ENCODE measurements around the gene GNL3L.
"Not testable (repeated sequence)": the region's sequence is repeated elsewhere in the genome, so short reads cannot be mapped to it uniquely, and the experiment has no call there.

GNL3L gene

DNA sequence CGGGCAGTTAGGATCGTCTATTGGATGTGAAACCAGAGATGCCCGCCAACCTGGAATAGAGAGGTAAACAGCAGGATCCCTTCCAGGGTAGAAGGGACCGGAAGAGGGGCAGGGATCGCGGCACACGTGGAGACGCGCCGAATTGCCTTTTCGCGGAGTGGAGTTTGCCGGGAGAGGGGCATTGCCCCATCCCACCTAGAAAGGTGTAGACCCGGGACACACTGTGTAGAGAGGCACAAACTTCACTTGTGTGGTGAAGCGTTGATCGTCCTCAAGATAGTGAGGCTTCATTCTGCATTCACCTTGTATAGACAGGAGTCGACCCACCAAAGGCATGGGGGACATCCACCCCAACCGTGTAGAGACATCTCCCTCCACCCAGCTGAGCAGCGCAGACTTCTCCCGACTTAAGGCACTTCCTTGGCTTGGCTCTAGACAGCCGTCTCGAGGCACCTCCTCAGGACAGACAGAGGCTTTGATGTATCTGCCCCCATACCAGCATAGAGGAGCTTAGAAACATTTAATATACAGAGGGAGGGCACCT is 410 bp downstream of the GNL3L start:
- Histone ChIP-seq H3K9ac (ENCODE audit: low read depth, low read length) (peak overlapping the region; percentile 85), H3K9me3 (ENCODE audit: control insufficient read depth, insufficient read depth, low read length) (no peaks in the 10 kb centered on the region; the same call in 1 of the 2 replicates), H3K36me3 (ENCODE audit: insufficient read depth, low read length) (peaks cover 7% of the 10 kb centered on the region; the same call in 1 of the 2 replicates), H3K4me1 (ENCODE audit: insufficient read depth, low read length) (peaks cover 5% of the 10 kb centered on the region; the same call in 1 of the 2 replicates)

DNA sequence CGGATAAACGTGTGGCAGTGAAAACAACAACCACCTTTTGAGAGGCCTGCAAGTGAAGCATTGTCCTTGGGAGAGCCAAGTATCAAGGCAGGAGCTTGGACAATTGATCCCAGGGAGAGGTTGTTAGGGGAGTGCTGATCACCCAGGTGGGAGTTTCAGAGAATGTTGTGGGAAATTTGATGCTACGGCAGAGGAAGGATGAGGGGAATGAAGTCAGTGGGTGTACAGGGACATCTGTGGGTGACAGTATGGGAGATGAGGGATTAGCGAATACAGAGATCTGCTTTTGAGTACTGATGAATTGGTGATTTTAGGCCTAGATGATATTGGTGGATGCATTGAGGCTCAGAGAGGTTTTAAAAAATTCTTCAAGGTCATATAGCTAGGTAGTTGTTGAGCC is 4.3 kb downstream of the GNL3L start:
- no peaks in the 10 kb centered on the region for H3K4me1 ChIP-seq (ENCODE audit: insufficient read depth, low read length)
- no peak overlapping the region for H3K9ac ChIP-seq (ENCODE audit: low read depth, low read length)
- peaks cover 7% of the 10 kb centered on the region; the same call in 1 of the 2 replicates for H3K36me3 ChIP-seq (ENCODE audit: insufficient read depth, low read length)
- no peaks in the 10 kb centered on the region for H3K9me3 ChIP-seq (ENCODE audit: control insufficient read depth, insufficient read depth, low read length)

DNA sequence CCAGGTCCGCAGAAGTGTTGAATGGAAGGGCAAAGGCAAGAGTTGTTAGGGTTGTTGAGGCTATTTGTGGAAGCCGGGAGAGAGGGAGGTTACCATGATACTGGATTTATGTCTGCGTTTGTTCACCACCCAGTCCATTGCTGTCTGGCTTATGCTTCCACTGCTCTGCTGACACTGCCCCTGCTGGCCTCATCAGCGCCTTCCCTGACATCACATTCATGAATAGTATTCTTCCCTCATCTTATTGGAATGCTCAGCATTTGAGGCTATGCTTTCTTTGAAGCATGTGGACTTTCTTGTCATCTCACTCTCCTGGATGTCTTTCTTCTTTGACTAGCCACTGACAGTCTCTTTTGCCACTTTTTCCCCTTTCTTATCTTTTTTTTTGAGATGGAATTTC is 10.3 kb downstream of the GNL3L start:
- Histone ChIP-seq H3K9ac (ENCODE audit: low read depth, low read length) (no peak overlapping the region), H3K36me3 (ENCODE audit: insufficient read depth, low read length) (peaks cover 12% of the 10 kb centered on the region), H3K4me1 (ENCODE audit: insufficient read depth, low read length) (peaks cover 4% of the 10 kb centered on the region), H3K9me3 (ENCODE audit: control insufficient read depth, insufficient read depth, low read length) (no peaks in the 10 kb centered on the region)

DNA sequence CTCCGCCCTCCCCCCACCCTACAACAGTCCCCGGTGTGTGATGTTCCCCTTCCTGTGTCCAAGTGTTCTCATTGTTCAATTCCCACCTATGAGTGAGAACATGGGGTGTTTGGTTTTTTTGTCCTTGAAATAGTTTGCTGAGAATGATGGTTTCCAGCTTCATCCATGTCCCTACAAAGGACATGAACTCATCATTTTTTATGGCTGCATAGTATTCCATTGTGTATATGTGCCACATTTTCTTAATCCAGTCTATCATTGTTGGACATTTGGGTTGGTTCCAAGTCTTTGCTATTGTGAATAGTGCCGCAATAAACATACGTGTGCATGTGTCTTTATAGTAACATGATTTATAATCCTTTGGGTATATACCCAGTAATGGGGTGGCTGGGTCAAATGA is 12.2 kb downstream of the GNL3L start:
- H3K4me1 ChIP-seq (ENCODE audit: insufficient read depth, low read length); H3K9me3 ChIP-seq (ENCODE audit: control insufficient read depth, insufficient read depth, low read length); H3K9ac ChIP-seq (ENCODE audit: low read depth, low read length): not testable (repeated sequence)
- H3K36me3 ChIP-seq (ENCODE audit: insufficient read depth, low read length), result peaks cover 12% of the 10 kb centered on the region

DNA sequence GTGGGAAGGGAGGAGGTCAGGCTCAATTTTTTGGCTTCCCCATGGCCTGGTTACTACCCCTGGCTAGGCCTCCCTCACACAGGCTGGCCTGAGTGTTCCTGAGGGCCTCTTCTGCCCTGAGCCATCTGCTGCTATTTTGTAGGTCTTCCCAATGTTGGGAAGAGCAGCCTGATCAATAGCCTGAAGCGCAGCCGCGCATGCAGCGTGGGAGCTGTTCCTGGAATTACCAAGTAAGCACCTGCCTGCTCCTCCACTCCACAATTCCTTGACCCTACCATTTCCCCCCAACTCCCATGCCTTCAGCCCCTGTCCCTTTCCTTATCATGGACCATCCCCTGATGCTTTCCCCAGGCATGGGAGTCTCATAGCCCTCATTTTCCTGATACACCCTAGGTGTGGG is 20.8 kb downstream of the GNL3L start:
- H3K4me1 ChIP-seq (ENCODE audit: insufficient read depth, low read length), result no peaks in the 10 kb centered on the region
- no peak overlapping the region for H3K9ac ChIP-seq (ENCODE audit: low read depth, low read length)
- peaks cover 23% of the 10 kb centered on the region for H3K36me3 ChIP-seq (ENCODE audit: insufficient read depth, low read length)
- no peaks in the 10 kb centered on the region for H3K9me3 ChIP-seq (ENCODE audit: control insufficient read depth, insufficient read depth, low read length)

DNA sequence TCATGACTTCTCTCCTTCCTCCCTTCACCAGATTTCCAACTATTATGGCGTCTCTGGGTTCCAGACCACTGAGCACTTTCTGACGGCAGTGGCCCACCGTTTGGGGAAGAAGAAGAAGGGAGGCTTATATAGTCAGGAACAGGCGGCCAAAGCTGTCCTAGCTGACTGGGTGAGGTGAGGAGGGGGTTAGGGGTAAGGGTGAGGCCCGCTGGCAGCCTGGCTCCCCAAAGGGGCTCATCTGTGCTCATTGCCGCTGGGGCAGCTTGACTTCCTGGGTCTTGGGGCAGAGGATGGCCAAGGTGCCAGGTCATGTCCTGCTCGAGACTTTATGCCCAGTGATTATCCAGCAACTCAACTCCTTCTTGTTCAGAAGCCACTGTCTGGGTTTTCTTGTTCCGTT is 21.8 kb downstream of the GNL3L start:
- H3K9me3 ChIP-seq (ENCODE audit: control insufficient read depth, insufficient read depth, low read length), result no peaks in the 10 kb centered on the region
- peaks cover 28% of the 10 kb centered on the region for H3K36me3 ChIP-seq (ENCODE audit: insufficient read depth, low read length)
- no peaks in the 10 kb centered on the region for H3K4me1 ChIP-seq (ENCODE audit: insufficient read depth, low read length)
- H3K9ac ChIP-seq (ENCODE audit: low read depth, low read length), result no peak overlapping the region

DNA sequence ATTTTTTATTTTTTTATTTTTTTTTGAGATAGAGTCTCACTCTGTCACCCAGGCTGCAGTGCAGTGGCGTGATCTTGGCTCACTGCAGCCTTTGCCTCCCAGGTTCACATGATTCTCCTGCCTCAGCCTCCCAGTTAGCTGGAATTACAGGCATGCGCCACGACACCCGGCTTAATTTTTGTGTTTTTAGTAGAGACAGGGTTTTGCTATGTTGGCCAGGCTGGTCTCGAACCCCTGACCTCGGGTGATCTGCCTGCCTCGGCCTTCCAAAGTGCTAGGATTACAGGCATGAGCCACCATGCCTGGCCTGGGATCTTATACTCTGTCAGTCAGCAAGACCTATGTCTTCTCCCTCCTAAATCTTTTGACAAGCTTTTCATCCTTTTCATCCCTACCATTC is 25.0 kb downstream of the GNL3L start:
- not testable (repeated sequence) for H3K9ac ChIP-seq (ENCODE audit: low read depth, low read length); H3K4me1 ChIP-seq (ENCODE audit: insufficient read depth, low read length); H3K9me3 ChIP-seq (ENCODE audit: control insufficient read depth, insufficient read depth, low read length)
- peaks cover 17% of the 10 kb centered on the region for H3K36me3 ChIP-seq (ENCODE audit: insufficient read depth, low read length)

DNA sequence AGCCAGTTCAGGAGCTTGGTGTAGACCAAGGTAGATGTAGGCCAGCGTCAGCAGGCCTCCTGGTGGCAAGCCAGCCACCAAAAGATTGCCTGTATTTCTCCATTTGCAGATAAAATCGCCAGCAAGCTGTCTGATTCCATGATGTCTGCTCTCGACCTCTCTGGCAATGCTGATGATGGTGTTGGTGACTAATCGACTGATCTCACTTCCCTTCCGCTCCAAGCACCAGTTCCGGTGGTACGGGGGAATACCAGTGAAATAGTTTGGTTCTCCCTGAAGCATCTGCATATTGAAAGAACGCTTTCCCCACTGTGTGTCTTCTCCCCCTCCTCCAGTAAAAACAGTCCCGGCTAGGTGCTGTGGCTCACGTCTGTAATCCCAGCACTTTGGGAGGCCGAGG is 30.4 kb downstream of the GNL3L start:
- Histone ChIP-seq H3K36me3 (ENCODE audit: insufficient read depth, low read length) (peaks cover 19% of the 10 kb centered on the region), H3K4me1 (ENCODE audit: insufficient read depth, low read length) (no peaks in the 10 kb centered on the region), H3K9ac (ENCODE audit: low read depth, low read length) (no peak overlapping the region), H3K9me3 (ENCODE audit: control insufficient read depth, insufficient read depth, low read length) (no peaks in the 10 kb centered on the region)

DNA sequence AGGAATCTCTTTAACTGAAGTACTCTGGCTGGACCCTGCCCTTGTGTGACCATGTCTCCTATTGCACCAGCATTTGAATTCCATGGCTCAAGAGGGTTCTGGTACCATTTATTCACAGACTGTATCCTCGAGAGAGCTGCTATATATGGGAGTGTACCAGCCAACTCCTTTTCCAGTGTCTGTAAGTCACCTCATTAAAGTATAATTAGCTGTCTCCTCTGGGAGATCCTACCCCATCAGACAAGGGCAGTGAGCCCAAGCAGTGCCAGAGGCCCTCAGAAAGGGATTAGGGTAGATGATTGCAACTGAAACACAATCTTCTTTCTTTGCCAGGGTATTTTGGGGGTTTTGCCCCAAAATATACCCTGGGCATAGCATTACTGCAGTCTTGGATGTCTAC is 31.6 kb downstream of the GNL3L start:
- no peak overlapping the region for H3K9ac ChIP-seq (ENCODE audit: low read depth, low read length)
- no peaks in the 10 kb centered on the region for H3K9me3 ChIP-seq (ENCODE audit: control insufficient read depth, insufficient read depth, low read length)
- H3K36me3 ChIP-seq (ENCODE audit: insufficient read depth, low read length), result peaks cover 14% of the 10 kb centered on the region
- no peaks in the 10 kb centered on the region for H3K4me1 ChIP-seq (ENCODE audit: insufficient read depth, low read length)

DNA sequence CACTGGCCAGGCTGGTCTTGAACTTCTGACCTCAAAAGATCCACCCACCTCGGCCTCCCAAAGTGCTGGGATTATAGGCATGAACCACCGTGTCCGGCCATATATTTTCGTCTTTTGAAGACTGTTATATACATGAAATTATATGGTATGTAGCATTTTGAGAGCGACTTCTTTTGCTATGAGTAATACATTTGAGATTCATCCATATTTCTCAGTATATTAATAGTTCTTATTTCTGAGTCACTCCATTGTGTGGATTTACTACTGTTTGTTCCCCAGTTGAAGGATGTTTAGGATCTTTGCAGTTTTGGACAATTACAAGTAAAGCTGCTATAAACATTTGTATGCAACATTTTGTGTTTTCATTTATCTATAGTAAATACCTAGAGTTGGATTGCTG is 34.9 kb downstream of the GNL3L start:
- no peak overlapping the region for H3K9ac ChIP-seq (ENCODE audit: low read depth, low read length)
- H3K9me3 ChIP-seq (ENCODE audit: control insufficient read depth, insufficient read depth, low read length), result no peaks in the 10 kb centered on the region
- H3K36me3 ChIP-seq (ENCODE audit: insufficient read depth, low read length), result peaks cover 10% of the 10 kb centered on the region
- no peaks in the 10 kb centered on the region for H3K4me1 ChIP-seq (ENCODE audit: insufficient read depth, low read length)

DNA sequence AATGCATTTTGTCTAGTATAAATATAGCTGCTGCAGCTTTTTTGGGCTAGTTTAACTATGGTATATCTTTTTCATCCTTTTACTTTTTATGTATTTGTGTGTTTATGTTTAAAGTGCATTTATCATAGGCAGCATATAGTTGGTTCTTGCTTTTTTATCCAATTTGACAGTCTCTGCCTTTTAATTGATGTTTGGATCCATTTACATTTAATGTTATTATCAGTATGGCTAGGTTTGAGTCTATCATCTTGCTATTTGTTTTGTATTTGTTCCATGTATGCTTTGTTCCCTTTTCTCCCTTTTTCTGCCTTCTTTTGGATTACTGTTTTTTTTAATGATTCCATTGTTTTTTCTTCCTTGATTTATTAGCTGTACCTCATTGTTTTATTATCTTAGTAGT is 40.3 kb downstream of the GNL3L start:
- no peaks in the 10 kb centered on the region; the same call in 1 of the 2 replicates for H3K36me3 ChIP-seq (ENCODE audit: insufficient read depth, low read length)
- H3K9ac ChIP-seq (ENCODE audit: low read depth, low read length), result no peak overlapping the region
- no peaks in the 10 kb centered on the region for H3K4me1 ChIP-seq (ENCODE audit: insufficient read depth, low read length)
- peaks cover 7% of the 10 kb centered on the region; the same call in 1 of the 2 replicates for H3K9me3 ChIP-seq (ENCODE audit: control insufficient read depth, insufficient read depth, low read length)

DNA sequence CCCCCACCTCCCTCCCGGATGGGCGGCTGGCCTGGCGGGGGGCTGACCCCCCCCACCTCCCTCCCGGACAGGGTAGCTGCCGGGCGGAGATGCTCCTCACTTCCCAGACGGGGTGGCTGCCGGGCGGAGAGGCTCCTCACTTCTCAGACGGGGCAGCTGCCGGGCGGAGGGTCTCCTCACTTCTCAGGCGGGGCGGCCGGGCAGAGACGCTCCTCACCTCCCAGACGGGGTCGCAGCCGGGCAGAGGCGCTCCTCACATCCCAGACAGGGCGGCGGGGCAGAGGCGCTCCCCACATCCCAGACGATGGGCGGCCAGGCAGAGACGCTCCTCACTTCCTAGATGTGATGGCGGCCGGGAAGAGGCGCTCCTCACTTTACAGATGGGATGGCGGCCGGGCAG is 42.6 kb downstream of the GNL3L start:
- not testable (repeated sequence) for H3K4me1 ChIP-seq (ENCODE audit: insufficient read depth, low read length); H3K9ac ChIP-seq (ENCODE audit: low read depth, low read length); H3K36me3 ChIP-seq (ENCODE audit: insufficient read depth, low read length); H3K9me3 ChIP-seq (ENCODE audit: control insufficient read depth, insufficient read depth, low read length)

DNA sequence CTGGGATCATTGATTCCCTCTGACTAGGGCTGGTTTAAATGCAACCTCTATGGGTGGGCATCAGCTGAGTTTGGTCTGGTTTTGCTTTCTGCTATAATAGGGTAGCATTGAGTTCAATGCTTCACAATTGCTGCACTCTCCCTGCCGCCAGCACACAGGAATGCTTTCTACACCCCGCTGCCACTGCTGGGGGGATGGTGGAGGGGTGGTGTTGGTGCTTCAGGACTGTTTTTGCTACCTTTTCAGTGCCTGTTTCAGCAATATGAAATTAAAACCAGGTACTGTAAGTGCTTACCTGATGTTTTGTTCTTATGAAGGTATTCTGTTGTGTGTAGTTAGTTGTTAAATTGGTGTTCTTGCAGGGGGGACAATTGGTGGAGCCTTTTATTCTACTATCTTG is 67.7 kb downstream of the GNL3L start:
- Histone ChIP-seq H3K9me3 (ENCODE audit: control insufficient read depth, insufficient read depth, low read length) (no peaks in the 10 kb centered on the region), H3K36me3 (ENCODE audit: insufficient read depth, low read length) (no peaks in the 10 kb centered on the region), H3K4me1 (ENCODE audit: insufficient read depth, low read length) (no peaks in the 10 kb centered on the region), H3K9ac (ENCODE audit: low read depth, low read length) (no peak overlapping the region)

DNA sequence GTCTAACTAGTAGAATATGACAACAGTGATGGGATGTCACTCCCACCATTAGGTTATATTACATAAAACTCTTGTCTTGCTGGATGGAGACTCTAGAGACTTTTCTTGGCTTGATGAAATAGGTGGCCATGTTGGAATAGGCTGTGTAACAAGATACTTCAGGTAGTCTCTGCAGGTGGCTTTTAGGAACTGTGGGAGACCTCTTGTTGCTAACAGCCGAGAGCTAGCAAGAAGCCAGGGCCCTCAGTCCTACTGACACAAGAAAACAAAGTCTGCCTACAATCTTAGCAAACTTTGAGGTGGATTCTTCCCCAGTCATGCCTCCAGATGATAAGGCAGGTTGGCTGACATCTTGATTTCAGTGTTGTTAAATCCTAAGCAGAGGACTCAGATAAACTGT is 72.5 kb downstream of the GNL3L start:
- Histone ChIP-seq H3K4me1 (ENCODE audit: insufficient read depth, low read length) (no peaks in the 10 kb centered on the region), H3K36me3 (ENCODE audit: insufficient read depth, low read length) (no peaks in the 10 kb centered on the region), H3K9me3 (ENCODE audit: control insufficient read depth, insufficient read depth, low read length) (no peaks in the 10 kb centered on the region), H3K9ac (ENCODE audit: low read depth, low read length) (no peak overlapping the region)
